ENCODE measurements around the gene TMEM115.

TMEM115 gene

GRCh38 chr3:50351323-50351697, 8.0 kb downstream of the TMEM115 start:
- DNase-seq = no peak

GRCh38 chr3:50350527-50351322, 8.6 kb downstream of the TMEM115 start, which contains the start of the genes CYB561D2 and NPRL2:
CYB561D2 (plus strand) TSS chr3:50350862; CDS start chr3:50351434, 572 bp downstream.
NPRL2 (minus strand) TSS chr3:50350775; CDS start chr3:50350652, 123 bp downstream.
- DNase-seq = peak; percentile 98

GRCh38 chr3:50350213-50350526, 9.2 kb downstream of the TMEM115 start:
- no peak for DNase-seq

DNA sequence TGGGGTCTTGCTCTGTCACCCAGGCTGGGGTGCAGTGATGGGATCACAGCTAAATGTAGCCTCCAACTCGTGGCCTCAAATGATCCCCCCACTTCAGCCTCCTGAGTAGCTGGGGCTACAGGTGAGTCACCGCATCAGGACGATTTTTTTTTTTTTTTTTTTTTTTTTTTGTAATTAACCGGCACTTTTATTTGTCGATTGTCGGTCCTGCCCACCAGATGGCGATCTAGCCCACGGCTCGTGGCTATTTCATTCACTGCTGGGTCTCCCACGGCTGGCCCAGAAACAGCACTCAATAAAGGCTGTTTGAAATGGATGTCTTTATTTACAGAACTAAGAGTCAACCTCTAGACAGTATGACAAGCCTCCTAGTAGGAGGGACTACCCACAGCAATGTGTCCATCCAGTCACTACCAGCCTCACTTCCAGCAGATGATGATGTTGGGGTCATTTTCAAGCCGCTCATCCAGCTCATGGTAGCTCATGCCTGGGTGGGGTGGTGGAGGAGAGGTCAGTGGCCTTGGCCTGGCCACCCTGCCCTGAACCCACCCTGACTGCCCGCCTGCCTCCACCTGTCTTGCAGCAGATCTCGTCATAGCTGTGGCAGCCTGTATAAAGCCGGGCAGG, 12.0 kb downstream of the TMEM115 start:
- peak; percentile 68 for DNase-seq

- peak; percentile 73 for DNase-seq
Measured at GRCh38 chr3:50345586-50346234, 13.6 kb downstream of the TMEM115 start, which contains the start of gene ZMYND10. ZMYND10 (minus strand) TSS chr3:50345732; CDS start chr3:50345579, 153 bp downstream.

DNA sequence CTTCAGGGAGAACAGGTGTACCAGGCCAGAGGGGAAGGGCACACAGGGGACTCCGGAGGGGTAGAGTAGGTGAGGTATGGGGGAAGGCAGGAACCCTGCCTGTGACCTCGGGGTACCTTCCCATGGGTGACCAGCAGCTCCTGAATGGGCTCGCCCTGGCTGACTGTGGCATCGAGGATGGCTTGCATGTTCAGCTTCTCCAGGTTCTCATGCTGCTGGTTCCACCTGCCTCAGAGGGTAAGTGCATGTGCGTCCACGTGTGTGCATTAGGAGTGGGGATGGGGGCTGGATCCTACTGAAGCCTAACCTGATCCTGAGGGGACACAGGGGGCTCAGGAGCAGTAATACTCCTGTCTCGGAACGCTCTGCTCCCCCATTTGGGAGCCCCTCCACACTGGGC, 14.3 kb downstream of the TMEM115 start:
- no peak for DNase-seq

DNA sequence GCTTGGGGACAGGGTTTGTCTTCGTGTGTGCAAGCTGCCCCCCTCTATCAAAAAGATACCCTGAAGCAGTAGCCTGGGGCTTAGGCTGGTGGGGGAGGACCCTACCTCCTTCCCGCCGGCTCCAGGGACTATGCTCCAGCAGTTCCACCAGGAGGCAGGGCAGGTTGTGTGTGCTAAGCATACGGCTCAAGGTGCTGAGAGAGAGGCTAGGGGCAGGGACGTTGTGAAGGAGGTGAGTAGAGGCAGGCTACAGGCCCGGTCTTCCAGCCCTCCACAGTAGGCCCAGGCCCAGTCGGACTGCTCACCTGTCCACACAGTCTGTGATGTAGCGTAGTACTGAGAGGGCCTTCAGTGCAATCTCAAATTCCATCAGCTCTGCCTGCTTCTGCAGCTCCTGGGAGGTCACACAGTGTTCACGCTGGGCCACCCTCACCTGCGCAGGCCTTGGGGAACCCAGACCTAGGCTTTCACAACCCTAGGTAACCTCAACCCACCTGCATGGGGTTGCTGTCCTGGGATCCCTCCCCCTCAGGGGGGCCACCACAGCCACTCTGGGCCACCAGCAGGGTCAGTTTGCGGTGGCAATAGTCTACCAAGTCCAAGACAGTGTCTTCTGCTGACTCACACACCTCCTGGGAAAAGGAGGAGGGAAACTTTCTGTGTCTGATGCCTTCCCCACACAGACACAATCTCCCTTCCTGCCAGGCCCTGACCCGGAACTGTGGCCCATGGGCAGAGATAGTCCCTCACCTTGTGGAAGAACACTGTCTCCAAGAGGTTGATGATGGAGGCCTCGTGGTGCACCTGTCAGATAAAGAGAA, 16.3 kb downstream of the TMEM115 start:
- DNase-seq = no peak

- DNase-seq = no peak
Measured at GRCh38 chr3:50341996-50342650, 17.2 kb downstream of the TMEM115 start.

- DNase-seq = no peak
Measured at GRCh38 chr3:50341537-50341936, 17.8 kb downstream of the TMEM115 start.

- DNase-seq = peak; percentile 51
Measured at GRCh38 chr3:50340448-50341329, 18.6 kb downstream of the TMEM115 start, which contains the start of gene RASSF1. RASSF1 (minus strand) TSS chr3:50340836; CDS start chr3:50340805, 31 bp downstream.

GRCh38 chr3:50340147-50340447, 19.2 kb downstream of the TMEM115 start:
- DNase-seq = no peak

GRCh38 chr3:50339485-50340146, 19.7 kb downstream of the TMEM115 start:
- no peak for DNase-seq

- DNase-seq = no peak
Measured at GRCh38 chr3:50338965-50339364, 20.4 kb downstream of the TMEM115 start.

GRCh38 chr3:50337175-50337861, 22.0 kb downstream of the TMEM115 start:
- peak; percentile 86 for DNase-seq

GRCh38 chr3:50336452-50337174, 22.7 kb downstream of the TMEM115 start:
- no peak for DNase-seq

- no peak for DNase-seq
Measured at GRCh38 chr3:50334339-50335075, 24.8 kb downstream of the TMEM115 start.

DNA sequence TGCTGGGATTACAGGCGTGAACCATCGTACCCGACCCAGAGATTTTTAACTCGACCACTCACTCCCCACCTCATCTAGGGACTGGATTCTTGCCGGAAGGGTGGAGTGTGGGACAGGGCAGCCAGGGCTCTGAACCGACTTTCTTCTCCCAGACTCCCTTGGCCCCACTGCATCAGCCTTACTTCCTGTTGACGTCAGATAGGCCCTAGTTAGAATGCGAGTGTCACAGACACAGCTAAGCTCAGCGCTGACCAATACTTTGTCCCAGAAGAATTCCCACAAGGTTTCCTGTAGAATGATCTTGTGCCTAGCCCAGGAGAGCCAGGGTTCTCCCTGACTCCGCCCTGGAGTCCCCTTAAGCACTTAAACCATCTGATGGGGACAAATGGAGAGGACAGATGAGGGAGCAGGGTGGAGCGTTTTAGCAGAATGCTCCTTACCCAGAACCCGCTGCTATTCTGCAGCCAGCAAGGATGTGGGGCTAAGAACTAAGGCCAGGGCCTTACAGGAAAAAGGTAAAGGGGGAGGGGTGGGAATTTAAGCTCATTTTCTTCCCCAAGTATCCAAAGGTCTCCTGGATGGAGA, 25.5 kb downstream of the TMEM115 start:
- DNase-seq = no peak

DNA sequence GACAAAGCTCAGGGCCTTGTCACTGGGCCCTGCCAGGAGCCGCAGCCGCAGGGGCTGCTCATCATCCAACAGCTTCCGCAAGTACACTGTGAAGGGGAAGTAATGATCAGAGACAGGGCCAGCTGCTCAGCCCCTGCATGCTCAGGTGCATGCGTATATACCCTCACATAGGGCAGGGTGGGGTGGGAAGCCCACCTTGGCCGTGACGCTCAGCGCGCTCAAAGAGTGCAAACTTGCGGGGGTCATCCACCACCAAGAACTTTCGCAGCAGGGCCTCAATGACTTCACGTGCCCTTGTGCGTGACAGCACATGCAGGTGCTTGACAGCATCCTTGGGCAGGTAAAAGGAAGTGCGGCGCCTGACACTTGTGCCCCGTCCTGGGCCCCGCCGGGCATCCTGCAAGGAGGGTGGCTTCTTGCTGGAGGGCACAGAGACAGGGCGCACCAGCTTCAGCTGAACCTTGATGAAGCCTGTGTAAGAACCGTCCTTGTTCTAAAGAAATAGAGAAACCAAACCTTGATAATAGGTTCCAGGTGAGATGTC, 27.9 kb downstream of the TMEM115 start:
- no peak for DNase-seq
